H9 (cell line): ENCODE results near the gene ACTN1. TPM values are rescaled to one million over a fixed set of nuclear protein-coding genes. Genes with fewer than 3 reads are reported as not detected.

Experiments
- DNase-seq: peaks from one replicate; pipeline ENCODE4 v3.0.0-alpha.2; 2017
- H2AFZ ChIP-seq: one replicate; pipeline ENCODE4 v1.6.1; 2013; ENCODE audit warnings: mild to moderate bottlenecking, low read length, control low read depth, moderate library complexity
- H2AK5ac ChIP-seq: 2 replicates; pipeline ENCODE4 v1.6.1; 2013; ENCODE audit warnings: low read length, control low read depth, mixed read lengths; ENCODE audit not compliant: insufficient read length
- H2BK120ac ChIP-seq: one replicate; pipeline ENCODE4 v1.6.1; 2013; ENCODE audit warnings: low read depth, mild to moderate bottlenecking, low read length, control low read depth, inconsistent platforms; ENCODE audit not compliant: poor library complexity, severe bottlenecking
- H2BK12ac ChIP-seq: 2 replicates; pipeline ENCODE4 v1.6.1; 2013; ENCODE audit warnings: low read length, control low read depth, mixed read lengths, low read depth; ENCODE audit not compliant: insufficient read length
- H2BK15ac ChIP-seq: 2 replicates; pipeline ENCODE4 v1.6.1; 2013; ENCODE audit warnings: low read depth, low read length, control low read depth
- H2BK20ac ChIP-seq: one replicate; pipeline ENCODE4 v1.6.1; 2013; ENCODE audit warnings: low read depth, mild to moderate bottlenecking, low read length, control low read depth, inconsistent platforms; ENCODE audit not compliant: poor library complexity, severe bottlenecking
- H2BK5ac ChIP-seq: 2 replicates; pipeline ENCODE4 v1.6.1; 2013; ENCODE audit warnings: low read length, control low read depth, mixed read lengths; ENCODE audit not compliant: insufficient read length
- H3K14ac ChIP-seq: 2 replicates; pipeline ENCODE4 v1.6.1; 2013; ENCODE audit warnings: low read length, control low read depth; ENCODE audit not compliant: insufficient read depth
- H3K18ac ChIP-seq: 2 replicates; pipeline ENCODE4 v1.6.1; 2013; ENCODE audit warnings: low read depth, mild to moderate bottlenecking, mixed read lengths, low read length, control low read depth; ENCODE audit not compliant: insufficient read length
- H3K23ac ChIP-seq: 2 replicates; pipeline ENCODE4 v1.6.1; 2013; ENCODE audit warnings: low read length, control low read depth, mixed read lengths, low read depth; ENCODE audit not compliant: insufficient read length
- H3K23me2 ChIP-seq: 2 replicates; pipeline ENCODE4 v1.6.1; 2013; ENCODE audit warnings: low read depth, mild to moderate bottlenecking, mixed read lengths, low read length, control low read depth; ENCODE audit not compliant: insufficient read length, poor library complexity, severe bottlenecking
- H3K27ac ChIP-seq: 2 replicates; pipeline ENCODE4 v1.5.1; 2013; ENCODE audit warnings: low read length, control low read depth, mixed read lengths, low read depth; ENCODE audit not compliant: insufficient read length
- H3K27me3 ChIP-seq: 2 replicates; pipeline ENCODE4 v1.6.1; 2013; ENCODE audit warnings: low read length, control low read depth, inconsistent platforms; ENCODE audit not compliant: insufficient read depth
- H3K4ac ChIP-seq: 2 replicates; pipeline ENCODE4 v1.6.1; 2013; ENCODE audit warnings: low read depth, mild to moderate bottlenecking, control low read depth, inconsistent platforms, low read length, moderate library complexity
- H3K4me1 ChIP-seq: 2 replicates; pipeline ENCODE4 v1.6.1; 2013; ENCODE audit warnings: low read length, control low read depth, inconsistent platforms; ENCODE audit not compliant: insufficient read depth
- H3K4me2 ChIP-seq: 2 replicates; pipeline ENCODE4 v1.6.1; 2013; ENCODE audit warnings: low read length, control low read depth, mixed read lengths; ENCODE audit not compliant: insufficient read length, insufficient read depth
- H3K56ac ChIP-seq: 2 replicates; pipeline ENCODE4 v1.6.1; 2013; ENCODE audit warnings: low read depth, mild to moderate bottlenecking, mixed read lengths, low read length, control low read depth; ENCODE audit not compliant: insufficient read length
- H3K79me1 ChIP-seq: 2 replicates; pipeline ENCODE4 v1.6.1; 2013; ENCODE audit warnings: low read depth, mild to moderate bottlenecking, moderate library complexity, low read length, control low read depth, inconsistent platforms; ENCODE audit not compliant: insufficient read depth, poor library complexity, severe bottlenecking
- H3K79me2 ChIP-seq: 2 replicates; pipeline ENCODE4 v1.6.1; 2013; ENCODE audit warnings: low read length, control low read depth, inconsistent platforms; ENCODE audit not compliant: insufficient read depth
- H3K9ac ChIP-seq: 2 replicates; pipeline ENCODE4 v1.6.1; 2013; ENCODE audit warnings: low read length, control low read depth, mixed read lengths; ENCODE audit not compliant: insufficient read length; ENCODE audit errors: extremely low read depth
- H3K9me3 ChIP-seq: one replicate; pipeline ENCODE4 v1.6.1; 2013; ENCODE audit warnings: low read depth, low read length, inconsistent platforms; ENCODE audit not compliant: control insufficient read depth
- H3T11ph ChIP-seq: one replicate; pipeline ENCODE4 v1.6.1; 2013; ENCODE audit warnings: mild to moderate bottlenecking, low read length, control low read depth, inconsistent platforms
- H4K20me1 ChIP-seq: one replicate; pipeline ENCODE4 v1.6.1; 2013; ENCODE audit not compliant: control insufficient read depth, insufficient read length, insufficient read depth
- H4K5ac ChIP-seq: 2 replicates; pipeline ENCODE4 v1.6.1; 2013; ENCODE audit warnings: low read depth, mild to moderate bottlenecking, mixed read lengths, low read length, control low read depth; ENCODE audit not compliant: insufficient read length
- H4K8ac ChIP-seq: replicated peaks from 2 replicates; pipeline ENCODE4 v1.6.1; 2013; ENCODE audit warnings: low read length, control low read depth, mixed read lengths, low read depth; ENCODE audit not compliant: insufficient read length
- H4K91ac ChIP-seq: 2 replicates; pipeline ENCODE4 v1.6.1; 2013; ENCODE audit warnings: low read depth, mild to moderate bottlenecking, moderate library complexity, mixed read lengths, low read length, control low read depth; ENCODE audit not compliant: insufficient read length
- H3K27ac Mint-ChIP-seq, 3 experiments: 2 replicates in 2 of 3; 3 replicates in 1 of 3; pipeline ENCODE4 v1.8.0; 2020 to 2021; ENCODE audit warnings: mixed read lengths in 3 of 3, mild to moderate bottlenecking in 1 of 3, moderate library complexity in 1 of 3
- H3K27me3 Mint-ChIP-seq: 2 replicates; pipeline ENCODE4 v1.8.0; 2021; ENCODE audit warnings: low read depth, mild to moderate bottlenecking, moderate library complexity, mixed read lengths
- H3K36me3 Mint-ChIP-seq, 3 experiments: 2 replicates in 2 of 3; 3 replicates in 1 of 3; pipeline ENCODE4 v1.8.0; 2020 to 2021; ENCODE audit warnings: low read depth in 3 of 3, mixed read lengths in 3 of 3; ENCODE audit not compliant: insufficient read depth in 1 of 3
- H3K4me1 Mint-ChIP-seq, 2 experiments: 2 replicates each; pipeline ENCODE4 v1.8.0; 2020; ENCODE audit warnings: mixed read lengths in 2 of 2
- H3K4me3 Mint-ChIP-seq, 2 experiments: 2 replicates in 1 of 2; 3 replicates in 1 of 2; pipeline ENCODE4 v1.8.0; 2020 to 2021; ENCODE audit warnings: mild to moderate bottlenecking in 2 of 2, mixed read lengths in 2 of 2, moderate library complexity in 1 of 2
- H3K9me3 Mint-ChIP-seq, 2 experiments: 2 replicates in 1 of 2; 3 replicates in 1 of 2; pipeline ENCODE4 v1.8.0; 2020; ENCODE audit warnings: mild to moderate bottlenecking in 2 of 2, mixed read lengths in 2 of 2, moderate library complexity in 1 of 2
- CTCF ChIP-seq: fragments of 200-600 bp; sonication (generic); conservative IDR thresholded peaks from 3 replicates; pipeline ENCODE4 v1.8.0; 2021; ENCODE audit warnings: antibody characterized with exemption, mild to moderate bottlenecking
- total RNA-seq: library from RNA; stranded (reverse); gene quantifications from 2 replicates; pipeline ENCODE4 v1.2.1, GENCODE V29; 2021

Gene ACTN1
- total RNA-seq, 1 experiment from 2014 or later: 219 TPM

GRCh38 chr14:68828698-68829097 is 150.4 kb downstream of the ACTN1 start:
- H3K4me3 Mint-ChIP-seq: no peak overlapping the region
- no peak overlapping the region for H3K27ac Mint-ChIP-seq
- H3K9me3 Mint-ChIP-seq: peaks cover 5 to 12% of the 10 kb centered on the region in 2 experiments; a peak in 4 of 5 replicates

More at GRCh38 chr14:68828698-68829097, 150.4 kb downstream of the ACTN1 start:
- Histone ChIP-seq H2AK5ac (no peak overlapping the region), H4K20me1 (no peaks in the 10 kb centered on the region), H3K4me1 (no peaks in the 10 kb centered on the region; the same call in 1 of the 2 replicates), H3K4me2 (no peak overlapping the region), H4K91ac (no peak overlapping the region), H3K14ac (no peak overlapping the region), H3K9ac (no peak overlapping the region), H3K27ac (no peak overlapping the region), H2BK5ac (no peak overlapping the region), H3K18ac (no peak overlapping the region), H4K8ac (no peak overlapping the region), H3K27me3 (no peaks in the 10 kb centered on the region), H2BK20ac (no peak overlapping the region), H2BK120ac (no peak overlapping the region), H2BK12ac (no peak overlapping the region), H3K9me3 (no peaks in the 10 kb centered on the region), H4K5ac (no peak overlapping the region), H3K79me2 (no peaks in the 10 kb centered on the region), H3K79me1 (no peaks in the 10 kb centered on the region), H3T11ph (no peak overlapping the region), H3K23ac (no peak overlapping the region), H3K23me2 (no peaks in the 10 kb centered on the region), H2BK15ac (no peak overlapping the region), H2AFZ (no peak overlapping the region), H3K4ac (no peak overlapping the region), H3K56ac (no peak overlapping the region)
- TF ChIP-seq CTCF: no peak
- no peak for DNase-seq
- Mint-ChIP-seq H3K27me3 (no peaks in the 10 kb centered on the region; the same call in 1 of the 2 replicates), H3K36me3 (no peaks in the 10 kb centered on the region; a peak in 1 of 7 replicates), H3K4me1 (peaks cover 0 to 2% of the 10 kb centered on the region in 2 experiments; a peak in 1 of 4 replicates)
